Stimulated activated CD8-positive, alpha-beta memory T cell treated with anti-CD3 and anti-CD28 coated beads, Interleukin-4, amount 100 ng/mL, for 24 hours (primary cell): ENCODE data around the gene PTPRN2.
"Not testable (repeated sequence)": the region's sequence is repeated elsewhere in the genome, so short reads cannot be mapped to it uniquely, and the experiment has no call there.

ENCODE experiments used
- DNase-seq: peaks from one replicate; pipeline ENCODE4 v3.0.0-alpha.2; 2020; ENCODE audit warnings: low read depth

PTPRN2 gene

DNA sequence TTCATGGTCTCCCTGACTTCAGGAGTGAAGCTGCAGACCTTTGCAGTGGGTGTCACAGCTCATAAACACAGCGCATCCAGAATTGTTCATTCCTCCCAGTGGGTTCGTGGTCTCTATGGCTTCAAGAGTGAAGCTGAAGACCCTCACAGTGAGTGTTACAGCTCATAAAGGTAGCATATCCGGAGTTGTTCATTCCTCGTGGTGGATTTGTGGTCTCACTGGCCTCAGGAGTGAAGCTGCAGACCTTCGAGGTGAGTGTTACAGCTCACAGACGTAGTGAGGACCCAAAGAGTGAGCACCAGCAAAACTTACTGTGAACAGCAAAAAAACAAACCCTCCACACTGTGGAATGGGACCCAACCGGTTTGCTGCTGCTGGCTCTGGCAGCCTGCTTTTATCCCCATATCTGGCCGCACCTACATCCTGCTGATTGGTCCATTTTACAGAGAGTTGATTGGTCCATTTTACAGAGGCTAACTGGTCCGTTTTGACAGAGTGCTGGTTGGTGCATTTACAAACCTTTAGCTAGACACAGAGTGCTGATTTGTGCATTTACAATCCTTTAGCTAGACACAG lies 308.8 kb downstream of the PTPRN2 start:
- no peak for DNase-seq

DNA sequence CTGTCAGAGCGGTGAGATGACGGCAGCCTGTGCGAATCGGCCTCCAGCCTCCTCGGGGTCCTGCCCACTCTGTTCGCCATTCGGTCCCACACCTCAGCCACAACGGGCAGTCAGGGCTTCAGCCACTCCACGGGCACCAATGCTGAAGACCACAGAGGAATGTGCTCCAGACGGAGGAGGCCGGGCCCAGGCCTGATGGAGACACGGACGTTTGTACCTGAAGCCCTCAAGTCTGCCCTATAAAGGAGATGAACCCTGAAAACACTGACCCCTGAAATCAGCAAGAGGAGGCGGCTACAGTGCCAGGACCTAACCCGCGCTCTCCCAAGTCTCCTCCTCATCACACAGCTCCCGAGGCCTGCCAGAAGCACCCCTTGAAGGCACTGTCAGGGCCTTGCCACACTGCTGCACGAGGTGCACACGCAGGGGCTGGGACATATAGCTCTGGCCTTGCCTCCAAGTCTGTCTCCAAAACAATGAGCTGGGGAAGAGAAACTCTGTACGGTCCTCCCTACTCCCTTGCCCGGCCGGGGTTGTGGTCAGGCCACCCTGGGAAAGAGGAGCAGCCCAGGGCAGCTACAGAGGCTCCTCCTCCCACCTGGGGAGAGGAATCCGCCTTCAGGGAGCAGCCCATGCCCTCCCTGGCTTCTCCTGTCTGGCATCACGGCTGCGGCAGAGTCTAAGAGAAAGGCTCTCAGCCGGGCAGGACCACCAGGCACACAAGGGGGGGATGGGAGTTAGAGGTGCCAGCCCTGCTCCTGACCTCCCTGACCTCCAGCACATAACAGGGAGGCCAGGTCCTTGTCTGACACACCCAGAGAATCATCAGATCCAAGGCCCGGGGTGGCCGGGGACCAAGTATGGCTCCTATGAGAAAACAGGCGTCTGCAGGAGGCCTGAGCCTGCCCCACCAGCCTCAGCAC lies 310.1 kb downstream of the PTPRN2 start:
- DNase-seq, result no peak

GRCh38 chr7:158276414-158277218 lies 311.0 kb downstream of the PTPRN2 start:
- no peak for DNase-seq

- DNase-seq, result no peak
Observed at GRCh38 chr7:158275711-158276413, 311.8 kb downstream of the PTPRN2 start.

- DNase-seq, result no peak
Observed at GRCh38 chr7:158274996-158275395, 312.6 kb downstream of the PTPRN2 start.

DNA sequence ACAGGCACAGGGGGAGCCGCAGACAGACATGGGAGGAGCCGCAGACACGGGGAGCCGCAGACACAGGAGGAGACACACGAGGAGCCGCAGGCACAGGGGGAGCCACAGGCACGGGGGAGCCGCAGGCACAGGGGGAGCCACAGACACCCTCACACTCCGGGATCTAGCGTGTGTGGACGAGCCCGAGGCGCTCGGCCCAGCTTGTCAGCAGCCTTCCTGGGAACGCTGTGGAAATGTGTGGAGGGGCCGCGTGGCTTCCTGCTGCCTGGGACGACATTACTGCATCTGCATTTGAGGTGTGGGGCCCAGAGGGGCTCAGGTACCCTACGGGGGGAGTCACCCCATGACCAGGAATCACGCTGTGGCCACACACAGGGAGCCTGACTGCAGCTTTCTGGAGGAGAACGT lies 313.2 kb downstream of the PTPRN2 start:
- DNase-seq, result no peak

DNA sequence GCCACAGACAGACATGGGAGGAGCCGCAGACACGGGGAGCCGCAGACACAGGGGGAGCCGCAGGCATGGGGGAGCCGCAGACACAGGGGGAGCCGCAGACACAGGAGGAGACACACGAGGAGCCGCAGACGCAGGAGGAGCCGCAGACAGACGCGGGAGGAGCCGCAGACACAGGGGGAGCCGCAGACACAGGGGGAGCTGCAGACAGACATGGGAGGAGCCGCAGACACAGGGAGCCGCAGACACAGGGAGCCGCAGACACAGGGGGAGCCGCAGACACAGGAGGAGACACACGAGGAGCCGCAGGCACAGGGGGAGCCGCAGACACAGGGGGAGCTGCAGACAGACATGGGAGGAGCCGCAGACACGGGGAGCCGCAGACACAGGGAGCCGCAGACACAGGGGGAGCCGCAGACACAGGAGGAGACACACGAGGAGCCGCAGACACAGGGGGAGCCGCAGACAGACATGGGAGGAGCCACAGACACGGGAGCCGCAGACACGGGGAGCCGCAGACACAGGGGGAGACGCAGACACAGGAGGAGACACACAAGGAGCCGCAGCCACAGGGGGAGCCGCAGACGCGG lies 313.8 kb downstream of the PTPRN2 start:
- not testable (repeated sequence) for DNase-seq

DNA sequence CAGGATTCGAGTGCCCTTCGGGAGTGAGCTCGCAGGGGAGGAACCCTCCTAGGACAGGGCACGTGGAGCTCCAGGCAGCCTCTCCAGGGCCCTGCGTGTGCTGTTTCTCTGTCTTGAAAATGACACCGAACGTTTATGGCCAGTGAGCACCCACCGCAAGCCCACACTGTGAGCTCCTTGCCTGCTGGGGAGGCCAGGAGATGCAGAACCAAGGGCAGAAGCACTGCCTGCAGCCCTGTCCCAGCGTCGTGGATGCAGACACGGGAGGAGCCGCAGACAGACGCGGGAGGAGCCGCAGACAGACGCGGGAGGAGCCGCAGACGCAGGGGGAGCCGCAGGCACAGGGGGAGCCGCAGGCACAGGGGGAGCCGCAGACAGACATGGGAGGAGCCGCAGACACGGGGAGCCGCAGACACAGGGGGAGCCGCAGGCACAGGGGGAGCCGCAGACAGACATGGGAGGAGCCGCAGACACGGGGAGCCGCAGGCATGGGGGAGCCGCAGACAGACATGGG lies 314.4 kb downstream of the PTPRN2 start:
- DNase-seq, result no peak

- no peak for DNase-seq
Observed at GRCh38 chr7:158272509-158273137, 315.0 kb downstream of the PTPRN2 start.

DNA sequence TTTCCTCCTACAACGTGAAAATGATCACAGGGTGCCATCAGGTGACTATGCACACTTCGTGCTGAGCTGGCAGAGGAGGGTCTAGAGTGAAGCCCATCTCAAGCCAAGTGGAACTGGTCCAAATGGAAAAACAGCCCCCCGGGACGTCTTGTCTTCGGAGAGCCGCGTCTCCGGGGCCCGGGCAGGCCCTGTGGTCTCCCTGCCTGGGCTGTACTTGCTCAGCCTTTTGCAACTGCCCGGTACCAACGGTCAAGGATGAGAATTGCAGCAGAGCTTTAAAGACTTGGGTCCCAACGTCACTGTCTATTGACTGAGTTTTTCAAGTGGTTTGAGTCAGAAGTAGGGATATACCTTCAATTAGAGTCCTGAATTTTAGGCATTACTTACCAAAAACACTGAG lies 315.5 kb downstream of the PTPRN2 start:
- DNase-seq, result no peak

- no peak for DNase-seq
Observed at GRCh38 chr7:158271646-158272045, 316.0 kb downstream of the PTPRN2 start.

DNA sequence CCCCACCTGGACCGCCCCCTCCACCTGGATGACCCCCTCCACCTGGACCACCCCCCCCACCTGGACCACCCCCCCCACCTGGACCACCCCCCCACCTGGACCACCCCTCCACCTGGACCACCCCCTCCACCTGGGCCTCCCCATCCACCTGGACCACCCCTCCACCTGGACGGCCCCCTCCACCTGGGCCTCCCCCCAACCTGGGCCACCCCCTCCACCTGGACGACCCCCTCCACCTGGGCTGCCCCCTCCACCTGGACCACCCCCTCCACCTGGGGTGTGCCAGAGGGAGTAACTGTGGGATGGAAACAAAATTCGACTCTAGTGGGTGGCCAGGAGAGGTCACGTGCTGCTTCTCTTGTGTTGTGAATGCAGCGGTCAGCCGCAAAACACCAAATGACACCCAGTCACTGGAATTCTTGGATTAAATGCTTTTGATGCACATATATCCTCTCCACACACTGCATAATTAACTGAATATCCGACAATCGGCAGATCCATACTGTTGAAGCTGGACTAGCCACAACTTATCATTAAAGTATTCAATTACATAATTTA lies 316.7 kb downstream of the PTPRN2 start:
- no peak for DNase-seq

DNA sequence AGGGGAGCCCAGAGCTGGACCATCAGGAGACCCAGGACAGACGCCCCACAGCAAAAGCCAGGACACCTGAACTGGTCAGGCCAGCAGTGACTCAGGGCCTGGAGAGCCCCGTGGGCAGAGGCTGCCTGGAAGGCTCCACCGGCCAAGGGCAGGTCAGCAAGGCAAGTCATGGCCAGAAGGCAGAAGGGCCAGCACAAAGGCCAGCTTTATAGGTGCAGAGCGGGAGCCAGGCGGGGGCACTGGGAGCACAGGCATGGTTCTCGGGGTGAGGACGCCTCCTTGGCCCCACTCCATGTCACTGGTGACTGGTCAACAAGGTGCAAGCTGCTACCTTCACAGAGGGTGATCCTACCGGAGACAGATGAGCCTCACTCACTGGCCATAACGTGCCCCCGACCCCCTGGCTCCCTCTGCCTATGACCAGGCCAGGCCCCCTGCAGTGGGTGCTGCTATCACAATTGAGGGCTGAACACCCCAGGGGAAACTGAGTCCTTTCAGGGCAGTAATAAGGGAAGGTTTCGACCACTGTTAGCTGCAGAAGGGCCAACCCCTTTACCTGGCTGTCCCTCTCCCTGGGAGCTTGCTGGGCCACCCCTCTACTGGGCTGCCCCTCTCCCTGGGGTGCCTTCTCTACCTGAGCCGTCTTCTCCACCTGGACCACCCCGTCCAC lies 317.4 kb downstream of the PTPRN2 start:
- no peak for DNase-seq

GRCh38 chr7:158268816-158269535 lies 318.6 kb downstream of the PTPRN2 start:
- DNase-seq, result no peak

DNA sequence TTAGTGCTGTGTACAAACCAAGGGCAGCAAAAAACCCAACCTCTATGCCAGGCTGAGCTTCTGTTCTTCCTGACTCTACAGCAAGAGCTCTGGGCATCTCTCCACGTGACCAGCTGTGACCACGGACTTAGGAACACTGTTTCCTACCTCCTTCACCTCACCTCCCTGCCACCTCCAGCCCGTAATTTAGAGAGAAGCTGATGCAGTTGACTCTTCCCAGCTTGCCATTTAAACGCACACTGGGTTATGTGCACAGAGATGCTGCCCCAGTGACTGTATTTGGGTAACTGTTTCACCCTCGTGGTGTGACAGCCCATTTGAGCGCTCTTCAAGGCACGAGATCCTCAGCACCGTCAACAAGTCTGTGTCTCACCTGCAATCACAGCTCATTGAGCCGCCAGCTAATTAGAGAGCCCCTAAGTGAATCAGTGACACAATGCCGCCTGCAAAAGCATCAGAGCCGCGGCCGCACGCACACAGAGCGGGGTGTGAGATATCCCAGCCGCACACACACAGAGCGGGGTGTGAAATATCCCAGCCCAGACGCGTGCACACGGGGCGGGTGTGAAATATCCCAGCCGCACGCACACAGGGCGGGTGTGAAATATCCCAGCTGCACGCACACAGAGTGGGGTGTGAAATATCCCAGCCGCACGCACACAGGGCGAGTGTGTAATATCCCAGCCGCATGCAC lies 319.7 kb downstream of the PTPRN2 start:
- no peak for DNase-seq

DNA sequence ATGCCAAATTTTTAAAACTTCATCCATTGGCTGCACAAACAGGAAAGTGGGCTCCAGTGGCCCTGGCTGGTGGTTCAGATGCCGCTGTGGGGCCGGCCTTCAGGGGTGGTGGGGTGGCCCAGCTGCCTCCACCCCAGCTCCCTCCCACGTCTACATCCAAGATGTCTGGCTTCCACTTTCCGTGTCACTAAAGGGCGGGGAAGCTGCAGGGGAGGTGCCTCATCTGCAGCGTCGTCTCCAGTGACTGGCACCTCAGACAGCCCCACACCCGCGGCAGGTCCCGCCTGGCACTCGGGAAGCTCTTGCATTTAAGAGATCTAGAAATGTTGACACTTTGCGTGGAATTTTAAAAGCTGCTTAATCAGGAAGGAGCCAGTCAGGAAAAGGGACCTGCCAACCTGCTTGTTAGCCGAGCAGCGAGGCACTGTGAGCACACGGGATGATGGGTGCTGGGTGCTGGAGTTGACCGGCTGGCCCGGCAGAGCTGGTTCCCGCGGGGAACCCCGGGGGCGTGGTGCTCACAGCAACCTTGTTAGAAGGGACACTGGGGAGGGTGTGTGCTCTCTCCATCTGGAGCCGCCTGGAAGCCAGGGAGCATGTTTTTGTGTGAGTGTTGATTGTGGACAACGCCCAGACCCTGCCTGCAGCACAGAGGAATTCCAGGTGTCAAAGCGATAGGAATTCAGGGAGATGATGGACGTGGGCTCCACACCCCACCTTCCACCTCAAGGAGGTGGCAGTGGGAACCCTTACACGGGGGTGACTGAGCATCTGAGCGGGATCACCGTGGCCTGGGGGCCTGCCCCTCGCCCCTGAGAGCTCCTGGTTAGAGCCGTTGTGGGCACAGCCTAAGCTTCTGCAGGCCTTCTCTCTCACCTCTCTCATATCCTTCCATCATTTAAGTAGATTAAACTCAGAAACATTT lies 320.5 kb downstream of the PTPRN2 start:
- DNase-seq, result no peak

GRCh38 chr7:158266426-158266816 lies 321.2 kb downstream of the PTPRN2 start:
- DNase-seq, result no peak

DNA sequence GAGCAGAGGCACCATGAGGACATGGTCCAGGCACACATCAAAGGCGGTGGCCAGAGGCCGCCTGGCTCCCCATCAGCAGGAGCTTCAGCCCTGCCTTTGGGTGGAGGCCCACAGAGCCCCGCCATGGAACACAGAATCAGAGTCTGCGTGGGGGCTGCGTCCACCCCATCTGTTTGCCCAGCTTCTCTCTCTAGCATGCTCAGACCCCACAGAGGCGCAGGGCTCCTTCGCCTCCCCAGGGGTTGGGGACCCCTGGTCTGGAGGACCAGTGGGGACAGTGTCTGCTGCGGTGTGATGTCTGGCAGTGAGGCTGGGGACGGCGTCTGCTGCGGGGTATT lies 321.9 kb downstream of the PTPRN2 start:
- no peak for DNase-seq
